H1 (cell line): Measurements from ENCODE around the gene S100A10.

Source experiments
- CTCF ChIP-seq, 3 experiments: IDR thresholded peaks; 1 replicate in 2 of 3; 2 replicates in 1 of 3; pipeline versions ENCODE4 v1.5.1 to v1.6.1; 2011; ENCODE audit warnings: low read length in 3 of 3, mild to moderate bottlenecking in 3 of 3, inconsistent platforms in 2 of 3, low read depth in 1 of 3, moderate library complexity in 1 of 3; ENCODE audit not compliant: insufficient read depth in 1 of 3; ENCODE audit errors: control extremely low read depth in 1 of 3
- E2F6 ChIP-seq: IDR thresholded peaks from 2 replicates; pipeline ENCODE4 v1.6.1; 2012; ENCODE audit warnings: inconsistent platforms
- EZH2 ChIP-seq: fragments of 200-600 bp; sonication (generic); IDR thresholded peaks from 2 replicates; pipeline ENCODE4 v1.7.1; 2012; ENCODE audit warnings: low read depth, mild to moderate bottlenecking, moderate library complexity, low read length, inconsistent platforms; ENCODE audit not compliant: severe bottlenecking
- GABPA ChIP-seq: IDR thresholded peaks from 2 replicates; pipeline ENCODE4 v1.6.1; 2011; ENCODE audit warnings: mild to moderate bottlenecking, low read length, moderate library complexity, borderline replicate concordance; ENCODE audit not compliant: insufficient read depth
- HDAC6 ChIP-seq: IDR thresholded peaks from one replicate; pipeline ENCODE4 v1.7.1; 2012; ENCODE audit warnings: low read depth, mild to moderate bottlenecking, inconsistent platforms, low read length, moderate library complexity
- JUN ChIP-seq: IDR thresholded peaks from 2 replicates; pipeline ENCODE4 v1.6.1; 2011; ENCODE audit warnings: low read depth, mild to moderate bottlenecking, improper control_type of control experiment, low read length
- KDM4A ChIP-seq: IDR thresholded peaks from one replicate; pipeline ENCODE4 v1.7.1; 2012; ENCODE audit warnings: low read depth, mild to moderate bottlenecking, moderate library complexity, low read length, inconsistent platforms; ENCODE audit not compliant: severe bottlenecking
- KDM5A ChIP-seq: fragments of 200-600 bp; IDR thresholded peaks from 2 replicates; pipeline ENCODE4 v1.7.1; 2012; ENCODE audit warnings: mild to moderate bottlenecking, low read length, inconsistent platforms, mixed read lengths
- POLR2A ChIP-seq, 2 experiments: IDR thresholded peaks; 1 replicate in 1 of 2; 2 replicates in 1 of 2; pipeline ENCODE4 v1.6.1; 2011; ENCODE audit warnings: low read depth in 2 of 2, low read length in 2 of 2, mild to moderate bottlenecking in 2 of 2; ENCODE audit errors: control extremely low read depth in 1 of 2
- POLR2AphosphoS5 ChIP-seq: IDR thresholded peaks from 2 replicates; pipeline ENCODE4 v1.6.1; 2011; ENCODE audit warnings: low read depth, low read length
- POU5F1 ChIP-seq: IDR thresholded peaks from 2 replicates; pipeline ENCODE4 v1.6.1; 2011; ENCODE audit warnings: low read depth, mild to moderate bottlenecking, low read length, moderate library complexity
- SIN3A ChIP-seq, 2 experiments: IDR thresholded peaks in 1 of 2; conservative IDR thresholded peaks in 1 of 2; 2 replicates each; pipeline ENCODE4 v1.6.1; 2011 to 2012; ENCODE audit warnings: low read length in 2 of 2, improper control_type of control experiment in 1 of 2, low read depth in 1 of 2, mild to moderate bottlenecking in 1 of 2

- TF ChIP-seq CTCF (IDR thresholded peaks at IDR 0.05; ENCODE audit: control extremely low read depth in 1 of 3, insufficient read depth in 1 of 3, low read depth in 1 of 3, low read length in 3 of 3) (no peak), SIN3A (conservative IDR thresholded peaks at IDR 0.05 in 1 of 2, IDR thresholded peaks at IDR 0.05 in 1 of 2; ENCODE audit: low read depth in 1 of 2, low read length in 2 of 2) (0 out of 4 replicates have a peak, but pooled peaks of 1 of the 2 experiments have one; percentile 33), POLR2A (IDR thresholded peaks at IDR 0.05; ENCODE audit: control extremely low read depth in 1 of 2, low read depth in 2 of 2, low read length in 2 of 2) (peak in 1 of 2 experiments; percentile 41; a peak in 1 of 3 replicates), POLR2AphosphoS5 (no peak), HDAC6 (no peak), JUN (no peak), EZH2 (no peak), POU5F1 (no peak), E2F6 (peak; percentile 44; the same call in 1 of the 2 replicates), KDM4A (no peak), GABPA (no peak), KDM5A (no peak)
Observed at GRCh38 chr1:151992303-151993083, 1.2 kb downstream of the S100A10 start.
